GM19395 (cell line): ENCODE results near the gene E4F1.
A peak's percentile ranks its signal among the peaks of the same experiment; 100 is the strongest.

Experiments used
- ATAC-seq: cut with Tn5 transposase; IDR thresholded peaks from one replicate; pipeline ENCODE4 v1.9.1; 2021; ENCODE audit warnings: mild to moderate bottlenecking, moderate library complexity; ENCODE audit not compliant: unreplicated experiment

E4F1 gene, protein sequence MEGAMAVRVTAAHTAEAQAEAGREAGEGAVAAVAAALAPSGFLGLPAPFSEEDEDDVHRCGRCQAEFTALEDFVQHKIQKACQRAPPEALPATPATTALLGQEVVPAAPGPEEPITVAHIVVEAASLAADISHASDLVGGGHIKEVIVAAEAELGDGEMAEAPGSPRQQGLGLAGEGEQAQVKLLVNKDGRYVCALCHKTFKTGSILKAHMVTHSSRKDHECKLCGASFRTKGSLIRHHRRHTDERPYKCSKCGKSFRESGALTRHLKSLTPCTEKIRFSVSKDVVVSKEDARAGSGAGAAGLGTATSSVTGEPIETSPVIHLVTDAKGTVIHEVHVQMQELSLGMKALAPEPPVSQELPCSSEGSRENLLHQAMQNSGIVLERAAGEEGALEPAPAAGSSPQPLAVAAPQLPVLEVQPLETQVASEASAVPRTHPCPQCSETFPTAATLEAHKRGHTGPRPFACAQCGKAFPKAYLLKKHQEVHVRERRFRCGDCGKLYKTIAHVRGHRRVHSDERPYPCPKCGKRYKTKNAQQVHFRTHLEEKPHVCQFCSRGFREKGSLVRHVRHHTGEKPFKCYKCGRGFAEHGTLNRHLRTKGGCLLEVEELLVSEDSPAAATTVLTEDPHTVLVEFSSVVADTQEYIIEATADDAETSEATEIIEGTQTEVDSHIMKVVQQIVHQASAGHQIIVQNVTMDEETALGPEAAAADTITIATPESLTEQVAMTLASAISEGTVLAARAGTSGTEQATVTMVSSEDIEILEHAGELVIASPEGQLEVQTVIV

DNA sequence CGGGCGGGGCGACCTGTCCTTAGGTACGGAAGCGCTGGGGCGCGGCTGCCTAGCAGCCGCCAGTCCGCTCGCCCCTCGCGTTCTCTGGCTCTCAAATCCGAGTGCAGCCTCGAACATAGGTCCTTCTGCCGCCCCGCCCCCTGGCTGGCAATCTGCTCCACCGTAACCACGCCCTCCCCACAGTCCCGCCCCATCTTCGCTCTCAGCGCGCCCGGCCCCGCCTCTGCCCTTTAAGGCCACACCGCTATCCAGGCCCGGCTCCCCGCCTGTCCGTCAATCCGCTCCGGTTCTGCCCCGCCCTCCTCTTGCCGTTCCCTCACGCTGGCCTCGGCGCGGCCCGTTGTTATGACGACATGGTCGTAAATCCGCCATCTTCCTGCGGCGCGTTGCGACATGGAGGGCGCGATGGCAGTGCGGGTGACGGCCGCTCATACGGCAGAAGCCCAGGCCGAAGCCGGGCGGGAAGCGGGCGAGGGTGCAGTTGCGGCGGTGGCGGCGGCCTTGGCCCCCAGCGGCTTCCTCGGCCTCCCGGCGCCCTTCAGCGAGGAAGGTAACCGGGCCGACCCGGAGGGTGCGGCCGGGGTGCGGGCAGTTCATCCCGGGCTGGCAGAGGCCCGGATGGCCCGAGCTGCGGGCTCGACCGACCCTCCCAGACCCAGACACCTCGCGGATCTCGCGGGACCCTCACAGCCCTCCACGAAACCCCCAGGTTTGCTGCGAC lies at the start of gene E4F1:
Gene E4F1, plus strand, starts transcription at position 371 of the 721 bp plus-strand sequence. Its CDS starts 23 bp downstream, at position 394.
- ATAC-seq, result peak; percentile 89

DNA sequence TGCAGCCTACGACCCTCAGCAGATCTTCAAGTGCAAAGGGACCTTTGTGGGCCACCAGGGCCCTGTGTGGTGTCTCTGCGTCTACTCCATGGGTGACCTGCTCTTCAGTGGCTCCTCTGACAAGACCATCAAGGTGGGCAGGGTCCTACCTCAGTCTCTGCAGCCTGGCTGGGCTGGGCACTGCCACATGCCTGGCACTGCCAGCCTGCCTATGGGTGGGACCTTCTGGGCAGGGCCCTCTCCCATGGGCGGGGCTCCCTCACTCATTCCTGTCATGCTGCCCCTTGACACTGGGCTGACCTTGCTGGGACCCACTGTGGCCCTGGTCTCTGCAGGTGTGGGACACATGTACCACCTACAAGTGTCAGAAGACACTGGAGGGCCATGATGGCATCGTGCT lies 49.5 kb upstream of the E4F1 start:
- no peak for ATAC-seq

DNA sequence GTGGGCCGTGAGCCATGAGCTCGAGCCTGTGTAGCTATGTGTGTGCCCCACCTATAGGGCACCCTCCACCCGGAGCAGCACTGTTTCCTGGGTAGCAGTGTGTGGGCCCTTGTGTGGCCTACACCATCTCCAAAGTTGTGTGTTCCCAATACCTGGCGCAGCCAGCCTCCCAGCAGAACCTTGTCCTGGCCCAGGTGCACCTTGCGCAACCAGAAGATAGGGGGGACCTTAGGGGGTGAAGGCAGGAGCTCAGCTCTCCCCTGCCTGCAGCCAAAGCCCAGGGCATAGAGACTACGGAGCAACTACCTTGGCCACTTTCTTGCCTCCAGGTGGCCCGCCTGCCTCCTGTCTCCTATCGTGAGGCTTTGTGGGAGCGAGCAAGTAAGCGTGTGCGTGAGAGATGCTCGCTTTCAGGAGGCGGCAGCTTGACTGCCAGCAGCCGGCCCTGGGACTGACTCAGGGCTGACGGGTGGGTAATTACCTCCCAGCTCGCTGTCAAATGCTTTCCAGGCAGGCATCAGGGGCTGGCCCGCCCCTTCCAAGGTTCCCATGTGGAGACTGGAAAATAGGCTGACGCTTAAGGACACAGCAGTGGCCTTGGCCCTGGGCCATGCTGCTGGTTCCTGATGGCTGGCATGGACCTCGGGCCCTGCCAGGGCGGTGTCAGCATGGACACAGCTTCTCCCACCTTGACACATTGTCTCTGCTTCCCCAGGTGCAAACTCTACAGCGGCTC lies 48.8 kb upstream of the E4F1 start:
- ATAC-seq, result no peak

DNA sequence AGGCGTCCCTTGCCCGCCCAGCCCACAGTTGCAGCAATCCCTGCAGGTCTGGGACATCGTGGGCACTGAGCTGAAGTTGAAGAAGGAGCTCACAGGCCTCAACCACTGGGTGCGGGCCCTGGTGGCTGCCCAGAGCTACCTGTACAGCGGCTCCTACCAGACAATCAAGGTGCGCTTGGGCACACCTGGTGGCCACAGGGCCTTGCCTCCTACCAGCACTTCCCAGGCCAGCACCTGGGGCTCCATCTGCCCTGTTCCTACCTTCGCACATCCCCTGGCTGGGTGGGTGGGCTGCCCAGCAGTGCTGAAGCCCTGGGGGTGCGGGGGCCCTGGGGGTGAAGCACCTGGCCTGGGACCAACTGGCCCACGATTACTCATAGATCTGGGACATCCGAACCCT lies 47.9 kb upstream of the E4F1 start:
- ATAC-seq, result no peak

DNA sequence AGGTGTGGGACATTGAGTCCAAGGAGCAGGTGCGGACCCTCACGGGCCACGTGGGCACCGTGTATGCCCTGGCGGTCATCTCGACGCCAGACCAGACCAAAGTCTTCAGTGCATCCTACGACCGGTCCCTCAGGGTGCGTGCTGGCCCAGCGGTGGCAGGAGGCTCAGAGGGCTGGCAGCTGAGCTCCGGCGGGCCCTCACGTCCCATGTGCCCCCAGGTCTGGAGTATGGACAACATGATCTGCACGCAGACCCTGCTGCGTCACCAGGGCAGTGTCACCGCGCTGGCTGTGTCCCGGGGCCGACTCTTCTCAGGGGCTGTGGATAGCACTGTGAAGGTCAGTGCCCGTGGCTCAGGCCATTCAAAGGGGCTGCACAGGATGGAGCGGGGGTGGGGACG lies 47.3 kb upstream of the E4F1 start:
- no peak for ATAC-seq

DNA sequence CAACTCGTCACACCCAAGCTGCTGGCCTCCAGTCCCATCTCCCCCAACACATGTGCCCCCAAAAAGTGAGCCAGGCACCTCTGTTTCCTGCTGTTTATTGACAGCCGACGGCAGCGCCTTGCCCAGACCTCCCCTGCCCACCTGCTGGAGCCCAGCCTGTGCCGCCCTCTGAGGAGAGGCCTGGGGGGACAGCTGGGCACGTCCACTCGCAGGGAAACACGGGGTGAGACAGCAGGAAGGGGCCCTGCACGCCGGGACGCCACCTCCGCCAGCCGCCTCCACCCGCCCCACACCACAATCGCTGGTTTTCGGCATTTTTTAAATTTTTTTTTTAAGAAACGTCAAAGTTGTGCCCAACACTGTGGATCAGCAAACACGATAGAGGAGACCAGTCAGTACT lies 46.3 kb upstream of the E4F1 start:
- ATAC-seq, result no peak

DNA sequence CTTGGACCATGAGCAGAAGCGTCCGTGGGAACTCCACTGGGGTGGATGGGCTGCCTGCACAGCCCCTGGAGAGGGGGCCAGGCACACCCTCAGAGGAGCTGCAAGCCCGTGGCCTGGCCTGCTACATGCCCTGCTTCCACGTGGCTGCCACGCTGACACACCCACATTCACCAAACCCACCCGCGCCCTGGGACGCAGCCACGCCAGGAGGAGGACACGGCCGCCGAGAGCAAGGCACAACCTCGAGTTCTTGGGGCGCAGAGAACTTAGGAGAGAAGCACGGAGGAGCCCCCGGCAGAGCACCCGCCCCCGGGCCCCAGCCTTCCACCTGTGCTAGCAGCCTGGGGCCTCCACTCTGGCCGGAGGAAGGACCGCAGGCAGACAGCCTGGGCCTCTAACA lies 45.8 kb upstream of the E4F1 start:
- no peak for ATAC-seq

DNA sequence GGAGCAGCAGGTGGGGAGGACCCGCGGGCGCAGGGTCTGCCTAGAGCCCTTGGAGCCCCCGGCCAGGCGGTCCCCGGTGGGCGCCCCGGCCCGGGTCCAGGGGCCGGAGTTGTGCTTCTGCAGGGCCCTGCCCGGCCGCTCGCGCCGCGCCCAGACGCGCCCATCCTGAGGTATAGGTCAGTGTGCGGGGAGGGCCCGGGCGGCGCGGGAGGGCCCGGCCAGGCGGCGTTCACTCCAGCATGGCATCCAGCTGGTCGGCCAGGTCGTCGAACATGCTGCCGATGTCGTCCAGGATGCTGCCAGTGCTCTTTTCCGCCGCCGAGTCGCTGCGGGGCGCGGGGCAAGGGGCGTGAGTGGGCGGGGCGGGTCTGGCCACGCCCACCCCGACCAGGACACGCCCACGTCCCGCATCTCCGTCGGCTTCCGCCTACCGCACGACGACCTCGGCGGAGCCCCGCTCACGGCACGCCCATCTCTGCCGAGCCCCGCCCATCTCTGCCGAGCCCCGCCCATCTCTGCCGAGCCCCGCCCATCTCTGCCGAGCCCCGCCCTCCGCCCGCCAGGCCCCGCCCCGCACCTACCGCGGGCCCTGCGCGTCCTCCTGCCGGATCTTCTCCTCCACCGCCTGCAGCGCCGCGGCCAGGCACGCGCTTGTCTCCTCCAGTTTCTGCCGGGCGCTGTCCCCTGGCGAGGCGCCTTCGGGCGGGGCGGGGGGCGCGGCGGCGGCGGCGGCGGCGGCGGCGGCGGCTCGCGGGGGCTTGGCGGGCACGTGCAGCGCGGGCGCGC lies 44.9 kb upstream of the E4F1 start:
- ATAC-seq, result no peak

DNA sequence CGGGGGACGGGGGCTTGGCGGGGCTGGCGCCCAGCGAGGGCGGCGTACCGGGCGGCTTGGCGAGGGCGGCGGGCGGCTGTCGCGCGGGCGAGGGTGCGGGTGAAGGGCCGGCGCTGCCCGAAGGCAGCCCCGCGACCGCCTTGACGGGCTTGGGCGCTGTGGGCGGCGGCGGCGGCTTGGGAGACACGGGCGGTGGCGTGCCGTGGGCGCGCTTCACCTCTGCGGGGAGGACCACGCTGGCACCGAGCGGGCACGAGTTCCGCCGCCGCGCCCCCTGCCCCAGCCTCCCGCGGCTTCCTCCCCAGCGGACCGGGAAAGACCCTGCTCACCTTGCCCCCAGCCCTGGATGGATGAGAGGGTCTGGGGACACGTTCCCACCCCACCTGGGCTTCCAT lies 44.3 kb upstream of the E4F1 start:
- no peak for ATAC-seq

DNA sequence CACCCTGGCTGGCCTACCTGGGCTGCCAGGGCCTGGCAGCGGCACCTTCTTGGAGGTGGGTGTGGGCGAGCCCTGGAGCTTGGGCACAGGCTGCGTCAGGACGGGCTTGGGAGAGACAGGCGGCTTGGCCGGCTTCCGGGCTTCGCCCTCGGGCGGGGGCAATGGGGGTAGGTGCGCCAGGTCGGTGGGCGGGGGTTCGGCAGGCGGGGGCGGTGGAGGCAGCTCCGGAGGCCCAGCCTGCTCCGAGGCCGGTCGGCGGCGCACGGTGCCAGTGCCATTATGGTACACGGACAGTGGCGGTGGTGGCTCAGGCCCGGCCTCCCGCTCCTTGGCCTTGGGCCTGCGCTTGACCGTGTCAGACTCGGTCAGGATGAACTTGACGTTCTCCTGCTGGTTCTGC lies 43.8 kb upstream of the E4F1 start:
- no peak for ATAC-seq

DNA sequence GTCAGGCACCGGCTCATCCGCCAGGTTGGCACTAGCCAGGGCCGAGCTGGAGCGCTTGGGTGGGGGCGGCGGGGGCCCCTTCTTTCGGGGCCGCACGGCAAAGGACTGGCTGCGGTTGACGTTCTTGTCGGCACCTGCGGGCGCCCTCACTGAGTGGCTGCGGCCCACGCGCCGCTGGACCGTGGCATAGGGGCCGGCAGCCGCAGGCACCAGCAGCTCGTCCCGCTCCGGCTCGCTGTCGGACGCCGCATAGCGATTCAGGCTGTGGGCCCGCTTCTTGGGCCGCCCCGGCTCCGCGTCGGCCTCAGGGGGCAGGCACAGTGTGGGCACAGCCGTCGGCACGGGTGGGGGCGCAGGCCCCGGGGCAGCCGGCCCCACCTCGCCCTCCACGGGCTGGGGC lies 42.9 kb upstream of the E4F1 start:
- no peak for ATAC-seq

DNA sequence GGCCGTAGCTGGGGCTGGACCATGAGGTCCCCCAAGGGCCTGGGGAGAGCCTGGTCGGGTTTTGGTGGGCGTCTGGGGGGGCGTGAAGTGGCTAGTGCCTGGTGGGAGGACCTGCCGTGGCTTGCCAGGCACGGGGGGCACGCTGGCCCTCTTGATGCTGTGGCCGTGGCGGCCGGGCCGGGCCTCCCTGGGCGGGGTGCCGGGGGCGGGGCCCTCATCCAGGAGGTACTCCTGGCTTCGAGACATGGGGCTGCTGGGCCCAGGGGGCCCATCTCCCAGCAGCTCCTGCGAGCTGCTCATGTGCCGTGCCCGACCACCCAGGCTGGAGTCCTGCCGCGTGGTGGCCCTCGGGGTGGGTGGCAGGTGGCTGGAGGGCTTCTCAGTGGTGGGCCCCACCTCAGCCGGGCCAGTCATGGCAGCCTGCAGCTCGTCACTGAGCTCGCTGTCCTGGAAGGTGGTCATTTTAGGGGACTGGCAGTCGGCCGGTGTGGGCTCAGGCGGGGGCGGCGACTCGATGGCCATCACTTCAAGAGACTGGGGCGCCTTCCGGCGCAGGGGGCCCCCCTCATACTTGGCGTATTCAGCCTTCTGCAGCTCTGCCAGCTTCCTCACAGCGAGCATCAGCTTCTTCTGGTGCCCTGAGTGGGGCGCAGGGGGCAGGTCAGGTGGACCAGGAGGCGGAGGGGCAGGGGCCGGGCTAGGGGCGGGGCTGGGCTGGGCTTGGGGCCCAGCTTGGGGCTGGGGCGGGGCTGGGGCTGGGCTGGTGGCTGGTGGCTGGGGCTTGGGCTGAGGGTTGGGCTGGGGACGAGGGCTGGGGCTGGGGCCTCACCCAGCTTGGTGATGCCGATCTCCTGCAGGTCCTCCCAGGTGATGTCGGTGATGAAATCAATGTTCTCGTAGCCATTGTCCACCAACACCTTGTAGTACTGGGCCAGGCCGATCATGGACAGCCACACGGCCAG lies 42.1 kb upstream of the E4F1 start:
- ATAC-seq, result no peak

DNA sequence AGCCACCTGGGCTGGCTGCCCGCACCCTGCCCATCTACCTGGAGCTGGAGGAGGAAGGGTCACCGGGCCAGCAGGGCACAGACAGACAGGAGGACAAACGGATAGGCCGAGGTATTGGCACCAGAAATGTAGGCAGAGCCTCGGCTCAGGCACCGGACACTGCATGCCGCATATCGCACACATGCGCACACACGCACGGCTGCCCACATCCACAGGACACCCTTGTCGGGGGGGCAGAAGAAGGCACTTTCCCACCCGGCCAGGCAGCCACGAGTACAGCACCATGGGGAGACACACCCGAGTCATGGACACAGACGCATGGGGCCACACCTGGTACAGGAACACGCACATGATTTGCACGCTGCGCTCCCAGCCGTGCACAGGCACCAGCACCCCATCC lies 41.4 kb upstream of the E4F1 start:
- ATAC-seq, result no peak

DNA sequence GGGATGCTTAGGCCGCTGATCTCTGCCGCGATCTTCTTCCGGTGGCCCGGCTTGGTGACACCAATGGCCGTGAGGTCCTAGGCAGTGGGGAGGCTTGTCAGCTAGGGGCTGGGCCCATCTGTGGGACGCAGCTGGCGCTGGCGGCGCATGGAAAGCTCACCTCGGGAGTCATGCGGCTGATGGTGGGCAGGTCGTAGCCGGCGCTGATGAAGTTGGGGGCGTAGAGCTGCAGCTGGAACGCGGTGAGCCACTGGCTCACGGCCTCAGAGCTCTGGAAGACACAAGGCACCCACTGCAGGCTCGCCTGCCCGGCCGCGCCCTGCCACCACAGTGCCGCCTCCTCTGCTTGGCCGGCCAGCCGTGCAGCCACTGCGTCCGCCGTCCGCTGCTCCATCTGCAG lies 39.7 kb upstream of the E4F1 start:
- ATAC-seq, result no peak

DNA sequence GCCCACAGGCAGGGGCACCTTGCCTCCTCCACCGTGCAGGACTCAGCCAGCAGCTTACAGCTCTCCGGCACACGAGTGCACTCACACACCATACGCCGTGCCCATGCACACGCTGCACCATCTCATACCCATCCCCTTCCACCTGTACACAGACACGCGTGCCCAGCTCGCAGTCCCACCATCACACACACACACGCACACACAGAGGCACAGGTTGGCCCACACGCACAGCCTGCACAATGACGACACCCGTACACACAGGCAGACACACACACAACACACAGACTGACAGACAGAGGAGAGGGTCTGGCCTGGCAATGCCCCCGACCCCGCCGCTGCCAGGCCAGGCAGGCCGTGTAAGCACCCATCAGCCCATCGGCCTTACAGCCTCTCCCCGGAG lies 39.0 kb upstream of the E4F1 start:
- ATAC-seq, result no peak

DNA sequence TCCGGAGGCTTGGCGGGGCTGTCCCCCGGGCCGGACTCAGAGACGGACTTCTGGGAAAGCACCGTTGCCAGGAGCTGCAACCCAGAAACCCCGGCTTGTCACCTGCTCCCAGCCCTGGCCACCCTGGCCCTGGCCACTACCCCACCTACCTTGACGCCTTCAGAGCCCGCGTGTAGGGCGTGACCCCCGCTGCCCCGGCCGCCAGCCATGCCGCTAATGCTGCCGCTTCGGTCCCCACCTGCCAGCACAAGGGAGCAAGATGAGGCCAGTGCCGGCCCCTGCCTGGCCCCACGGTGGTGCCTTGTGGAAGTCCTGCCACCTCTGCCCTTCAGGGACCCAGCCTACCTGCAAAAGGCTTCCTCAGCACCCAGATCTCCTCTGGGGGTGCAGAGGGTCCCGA lies 38.4 kb upstream of the E4F1 start:
- ATAC-seq, result no peak

DNA sequence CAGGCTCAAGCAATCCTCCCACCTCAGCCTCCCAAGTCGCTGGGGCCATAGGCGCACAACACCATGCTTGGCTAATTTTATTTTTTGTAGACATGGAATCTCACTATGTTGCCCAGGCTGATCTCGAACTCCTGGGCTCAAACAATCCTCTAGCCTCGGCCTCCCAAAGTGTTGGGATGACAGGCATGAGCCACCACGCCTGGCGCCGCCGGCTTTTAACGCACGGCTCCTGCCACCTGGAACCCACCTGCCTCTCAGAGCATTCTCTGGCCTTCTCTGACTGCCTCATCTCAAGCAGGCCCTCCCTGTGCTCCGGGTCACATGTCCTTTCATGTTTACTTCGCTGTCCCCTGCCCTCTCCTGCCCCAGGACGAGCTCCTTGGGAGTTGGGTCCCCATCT lies 37.3 kb upstream of the E4F1 start:
- ATAC-seq, result no peak

DNA sequence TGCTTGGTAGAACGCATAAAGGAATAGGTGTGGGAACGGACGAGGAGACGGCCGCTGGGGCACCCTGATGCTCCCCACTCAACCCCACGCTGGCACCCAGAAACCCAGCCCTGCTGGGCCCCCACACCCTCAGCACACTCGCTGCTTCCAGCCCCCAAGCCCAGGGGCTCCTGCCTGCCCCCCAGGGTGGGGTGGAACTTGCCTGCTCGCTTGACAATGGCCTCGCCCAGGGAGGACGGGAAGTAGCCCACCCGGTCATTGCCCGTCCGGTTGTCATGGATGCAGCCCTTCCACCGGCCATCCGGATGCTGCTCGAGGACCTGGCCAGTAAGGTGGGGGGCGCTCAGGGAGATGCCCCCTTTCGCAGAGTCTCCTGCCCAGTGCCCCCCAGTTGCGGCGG lies 36.9 kb upstream of the E4F1 start:
- ATAC-seq, result no peak

DNA sequence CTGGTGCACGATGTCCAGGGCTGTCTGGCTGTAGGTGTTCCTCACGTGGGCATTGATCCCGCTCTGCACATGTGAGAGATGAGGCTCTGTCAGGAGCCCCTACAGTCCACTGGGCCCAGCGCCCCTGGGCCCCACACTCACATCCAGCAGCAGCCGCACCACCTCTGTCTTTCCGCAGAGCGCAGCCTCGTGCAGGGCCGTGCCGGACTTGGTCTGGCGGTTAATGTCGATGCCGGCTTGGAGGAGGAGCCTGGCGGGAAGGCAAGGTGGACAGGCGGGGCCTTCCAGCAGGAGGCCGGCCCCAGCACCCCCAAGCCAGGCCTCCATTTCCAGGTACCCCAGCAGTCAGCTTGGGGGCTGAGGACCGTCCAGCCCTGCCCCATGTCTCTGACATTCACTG lies 36.2 kb upstream of the E4F1 start:
- no peak for ATAC-seq
